Kidney epithelial cell (primary cell): ENCODE data around the gene MRPL40. TPM values are rescaled to one million over a fixed set of nuclear protein-coding genes. Genes with fewer than 3 reads are reported as not detected.
"Not testable (repeated sequence)": the region's sequence is repeated elsewhere in the genome, so short reads cannot be mapped to it uniquely, and the experiment has no call there.

Experiments used
- DNase-seq: peaks from one replicate; pipeline ENCODE4 v3.0.0-alpha.2; 2010; ENCODE audit warnings: low read depth
- H3K27me3 ChIP-seq: 2 replicates; pipeline ENCODE4 v1.6.0; 2011; ENCODE audit warnings: low read length; ENCODE audit not compliant: control insufficient read depth, insufficient read depth
- H3K36me3 ChIP-seq: 2 replicates; pipeline ENCODE4 v1.5.1; 2011; ENCODE audit warnings: low read length; ENCODE audit not compliant: control insufficient read depth, insufficient read depth
- H3K4me3 ChIP-seq: 2 replicates; pipeline ENCODE4 v1.5.1; 2011; ENCODE audit warnings: low read depth, mild to moderate bottlenecking, control low read depth, low read length
- total RNA-seq: library from RNA; depleted of rRNA; stranded (reverse); fragments of >200 nt; gene quantifications from 2 replicates; pipeline ENCODE4 v1.2.3, GENCODE V29; 2015
- TF ChIP-seq, protein P1 (sequence below): IDR thresholded peaks from 2 replicates; pipeline ENCODE4 v1.5.1; 2011; ENCODE audit warnings: mild to moderate bottlenecking, moderate library complexity, low read length, control low read depth, inconsistent platforms; ENCODE audit not compliant: insufficient read depth, poor library complexity, severe bottlenecking

MRPL40 gene
- total RNA-seq, 1 donor from 2014 or later, result 47.2 TPM

DNA sequence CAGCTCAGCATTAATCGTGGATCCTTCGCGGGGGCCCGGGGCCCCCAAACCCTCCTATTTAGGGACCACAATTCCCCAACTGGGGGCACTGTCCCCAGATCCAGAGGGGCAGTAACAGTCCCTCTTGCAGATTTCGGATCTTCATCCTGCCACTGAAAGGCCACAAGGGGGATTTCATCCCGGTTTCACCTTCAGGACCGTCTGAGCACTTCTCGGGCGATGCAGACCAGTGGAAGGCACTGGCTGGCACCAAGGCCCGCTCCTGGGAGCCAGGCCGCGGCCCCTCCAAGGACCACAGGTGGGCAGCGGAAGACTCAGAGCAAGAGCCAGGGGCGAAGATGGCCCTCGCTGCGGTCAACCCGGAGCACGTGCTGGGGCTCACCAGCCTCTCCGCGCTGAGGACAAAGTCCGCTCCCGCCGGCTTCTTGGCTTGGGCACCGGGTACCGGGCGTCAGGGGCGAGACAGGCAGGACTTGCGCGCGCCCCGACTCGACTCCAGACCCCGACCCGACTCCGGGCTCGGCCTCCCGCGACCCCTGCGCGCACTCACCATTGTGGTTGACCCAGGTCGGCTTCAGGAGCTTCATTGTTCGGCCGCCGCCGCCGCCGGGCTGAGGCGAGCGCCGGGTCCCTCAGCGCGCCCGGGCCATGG, 1.3 kb upstream of the MRPL40 start:
- H3K27me3 ChIP-seq, result no peaks in the 10 kb centered on the region
- H3K36me3 ChIP-seq, result no peaks in the 10 kb centered on the region
- DNase-seq, result no peak
- peak overlapping the region; percentile 64 for H3K4me3 ChIP-seq
- TF ChIP-seq, protein P1, sequence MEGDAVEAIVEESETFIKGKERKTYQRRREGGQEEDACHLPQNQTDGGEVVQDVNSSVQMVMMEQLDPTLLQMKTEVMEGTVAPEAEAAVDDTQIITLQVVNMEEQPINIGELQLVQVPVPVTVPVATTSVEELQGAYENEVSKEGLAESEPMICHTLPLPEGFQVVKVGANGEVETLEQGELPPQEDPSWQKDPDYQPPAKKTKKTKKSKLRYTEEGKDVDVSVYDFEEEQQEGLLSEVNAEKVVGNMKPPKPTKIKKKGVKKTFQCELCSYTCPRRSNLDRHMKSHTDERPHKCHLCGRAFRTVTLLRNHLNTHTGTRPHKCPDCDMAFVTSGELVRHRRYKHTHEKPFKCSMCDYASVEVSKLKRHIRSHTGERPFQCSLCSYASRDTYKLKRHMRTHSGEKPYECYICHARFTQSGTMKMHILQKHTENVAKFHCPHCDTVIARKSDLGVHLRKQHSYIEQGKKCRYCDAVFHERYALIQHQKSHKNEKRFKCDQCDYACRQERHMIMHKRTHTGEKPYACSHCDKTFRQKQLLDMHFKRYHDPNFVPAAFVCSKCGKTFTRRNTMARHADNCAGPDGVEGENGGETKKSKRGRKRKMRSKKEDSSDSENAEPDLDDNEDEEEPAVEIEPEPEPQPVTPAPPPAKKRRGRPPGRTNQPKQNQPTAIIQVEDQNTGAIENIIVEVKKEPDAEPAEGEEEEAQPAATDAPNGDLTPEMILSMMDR, result peak; percentile 7

DNA sequence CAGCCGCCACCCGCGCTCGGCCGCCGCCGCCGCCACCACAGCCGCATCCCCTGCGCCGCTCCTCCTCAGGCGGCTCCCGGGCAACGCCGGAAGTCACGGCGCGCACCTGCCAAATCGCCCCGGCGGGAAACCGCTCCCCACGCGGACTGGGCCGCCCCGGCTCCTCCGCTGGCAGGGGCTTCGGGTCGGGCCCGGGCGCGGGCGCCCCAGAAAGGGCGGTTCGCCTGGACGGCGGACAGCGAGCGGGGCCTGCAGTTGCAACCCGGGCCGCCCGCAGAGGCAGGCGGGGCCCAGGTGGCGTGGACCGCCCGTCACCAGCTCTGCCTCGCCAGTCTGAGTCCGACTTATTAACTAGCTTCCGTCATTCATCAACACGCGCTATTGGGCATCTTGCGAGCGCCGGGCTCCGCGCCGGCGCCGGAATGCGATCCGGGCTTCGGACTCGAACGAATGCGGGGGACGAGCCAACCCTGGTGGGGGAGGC, 654 bp upstream of the MRPL40 start, which contains the start of gene HIRA:
Gene HIRA (minus strand): TSS at position 85 of the 484 bp plus-strand sequence. CDS start 257 bp downstream, outside the sequence.
- no peak for DNase-seq
- H3K4me3 ChIP-seq, result peak within 1 kb of the TSS; percentile 64
- no peaks in the 10 kb centered on the region for H3K36me3 ChIP-seq
- TF ChIP-seq, protein P1, result no peak
- H3K27me3 ChIP-seq, result no peaks in the 10 kb centered on the region

DNA sequence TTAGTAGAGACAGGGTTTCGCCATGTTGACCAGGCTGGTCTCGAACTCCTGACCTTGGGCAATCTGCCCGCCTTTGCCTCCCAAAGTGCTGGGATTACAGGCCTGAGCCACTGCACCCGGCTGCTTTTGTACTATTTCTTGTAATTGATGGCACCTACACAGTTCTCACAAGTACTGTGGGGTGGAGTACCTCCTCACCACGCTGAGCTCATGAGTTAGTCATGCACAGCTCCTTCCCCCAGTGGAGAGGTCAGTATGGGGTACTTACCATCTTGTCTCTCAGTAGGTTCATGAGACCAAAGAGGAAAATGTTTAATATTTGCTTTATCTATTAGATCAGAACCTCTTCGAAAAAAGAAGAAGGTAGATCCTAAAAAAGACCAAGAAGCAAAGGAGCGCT, 2.1 kb downstream of the MRPL40 start:
- TF ChIP-seq, protein P1, result no peak
- H3K4me3 ChIP-seq, result no peak overlapping the region
- no peak for DNase-seq

DNA sequence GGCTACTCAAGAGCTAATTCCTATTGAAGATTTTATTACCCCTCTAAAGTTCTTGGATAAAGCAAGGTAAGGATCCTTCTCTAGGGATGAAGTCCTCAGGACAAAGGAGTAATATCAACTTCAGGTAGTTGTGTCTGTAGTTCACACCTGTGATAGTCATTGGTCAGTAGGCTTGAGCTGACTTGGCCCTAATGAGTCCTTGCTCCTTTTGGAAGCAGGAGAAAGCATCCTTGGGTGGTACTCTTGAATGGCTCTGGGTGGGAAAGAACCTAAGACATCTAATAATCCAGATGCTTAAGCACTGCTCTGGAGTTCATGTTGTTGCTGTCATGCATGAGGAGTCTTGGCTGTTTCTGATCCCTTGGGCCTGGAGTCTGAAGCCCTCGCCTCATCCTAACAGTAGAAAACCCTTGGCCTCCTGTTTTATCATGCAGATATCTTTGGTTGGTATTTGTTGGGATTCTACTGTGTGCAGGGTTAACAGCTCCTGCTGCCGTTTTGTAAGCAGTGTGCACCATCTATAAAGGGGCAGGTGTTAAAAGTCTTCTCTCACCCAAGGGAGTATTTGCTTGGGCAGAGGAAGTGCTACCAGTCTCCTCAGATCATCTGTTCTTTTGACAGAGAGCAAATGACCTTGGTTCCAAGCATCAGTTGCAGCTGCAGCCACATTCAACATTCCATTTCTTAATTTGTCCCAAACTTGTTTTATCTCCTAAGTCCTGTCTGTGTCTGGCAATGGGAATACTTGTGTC, 2.7 kb downstream of the MRPL40 start:
- Histone ChIP-seq H3K4me3 (no peak overlapping the region), H3K36me3 (no peaks in the 10 kb centered on the region), H3K27me3 (no peaks in the 10 kb centered on the region)
- DNase-seq, result no peak
- TF ChIP-seq, protein P1, result no peak

More for the DNA sequence above, 2.1 kb downstream of the MRPL40 start:
- no peaks in the 10 kb centered on the region for H3K27me3 ChIP-seq
- no peaks in the 10 kb centered on the region for H3K36me3 ChIP-seq

DNA sequence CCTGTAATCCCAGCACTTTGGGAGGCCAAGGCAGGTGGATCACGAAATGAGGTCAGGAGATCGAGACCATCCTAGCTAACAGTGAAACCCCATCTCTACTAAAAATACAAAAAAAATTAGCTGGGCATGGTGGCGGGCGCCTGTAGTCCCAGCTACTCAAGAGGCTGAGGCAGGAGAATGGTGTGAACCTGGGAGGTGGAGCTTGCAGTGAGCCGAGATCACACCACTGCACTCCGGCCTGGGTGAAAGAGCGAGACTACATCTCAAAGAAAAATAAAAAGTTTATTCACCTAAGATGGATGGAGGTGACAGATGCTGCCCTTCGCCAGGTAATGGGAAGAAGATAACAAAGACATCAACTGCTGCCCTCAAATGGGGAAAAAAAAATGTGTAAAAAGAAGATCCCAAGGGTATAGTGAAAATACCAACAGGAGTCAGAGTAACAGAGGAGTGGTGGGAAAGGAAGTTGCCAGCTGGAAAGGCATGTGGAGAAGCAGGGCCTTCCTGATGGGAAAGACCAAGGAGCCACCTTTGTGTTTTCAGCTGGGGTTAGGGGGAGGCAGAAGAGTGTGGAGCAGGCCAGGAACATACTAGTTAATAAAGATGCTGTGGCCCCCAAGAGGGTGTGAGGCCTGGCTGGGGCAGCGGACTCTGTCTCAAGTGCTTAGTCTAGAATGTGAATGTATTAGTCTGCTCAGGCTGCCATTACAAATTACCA, 4.3 kb downstream of the MRPL40 start:
- not testable (repeated sequence) for H3K4me3 ChIP-seq, H3K36me3 ChIP-seq, DNase-seq, H3K27me3 ChIP-seq

DNA sequence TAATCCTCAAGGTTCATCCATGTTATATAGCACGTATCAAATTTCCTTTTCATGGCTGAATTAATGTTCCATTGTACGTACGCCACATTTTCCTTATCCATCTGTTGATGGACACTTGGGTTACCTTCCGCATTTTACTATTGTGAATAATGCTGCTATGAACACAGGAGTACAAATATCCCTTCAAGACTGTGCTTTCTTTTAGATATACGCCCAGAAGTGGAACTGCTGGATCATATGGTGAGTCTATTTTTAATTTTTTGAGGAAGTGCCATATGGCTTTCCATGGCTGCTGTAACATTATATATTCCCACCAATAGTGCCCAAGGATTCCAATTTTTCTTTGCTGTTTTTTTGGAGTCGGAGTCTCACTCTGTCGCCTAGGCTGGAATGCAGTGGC, 6.0 kb downstream of the MRPL40 start:
- no peak overlapping the region for H3K4me3 ChIP-seq
- H3K36me3 ChIP-seq, result no peaks in the 10 kb centered on the region
- H3K27me3 ChIP-seq, result no peaks in the 10 kb centered on the region
- no peak for DNase-seq
- TF ChIP-seq, protein P1, result no peak
